ENCODE data around the gene COL6A3. TPM values are rescaled to one million over a fixed set of nuclear protein-coding genes. Genes with fewer than 3 reads are reported as not detected.

Gene COL6A3
- total RNA-seq, 4 donors from 2014 or later: 68.1 to 261 (median 75.6) TPM

DNA sequence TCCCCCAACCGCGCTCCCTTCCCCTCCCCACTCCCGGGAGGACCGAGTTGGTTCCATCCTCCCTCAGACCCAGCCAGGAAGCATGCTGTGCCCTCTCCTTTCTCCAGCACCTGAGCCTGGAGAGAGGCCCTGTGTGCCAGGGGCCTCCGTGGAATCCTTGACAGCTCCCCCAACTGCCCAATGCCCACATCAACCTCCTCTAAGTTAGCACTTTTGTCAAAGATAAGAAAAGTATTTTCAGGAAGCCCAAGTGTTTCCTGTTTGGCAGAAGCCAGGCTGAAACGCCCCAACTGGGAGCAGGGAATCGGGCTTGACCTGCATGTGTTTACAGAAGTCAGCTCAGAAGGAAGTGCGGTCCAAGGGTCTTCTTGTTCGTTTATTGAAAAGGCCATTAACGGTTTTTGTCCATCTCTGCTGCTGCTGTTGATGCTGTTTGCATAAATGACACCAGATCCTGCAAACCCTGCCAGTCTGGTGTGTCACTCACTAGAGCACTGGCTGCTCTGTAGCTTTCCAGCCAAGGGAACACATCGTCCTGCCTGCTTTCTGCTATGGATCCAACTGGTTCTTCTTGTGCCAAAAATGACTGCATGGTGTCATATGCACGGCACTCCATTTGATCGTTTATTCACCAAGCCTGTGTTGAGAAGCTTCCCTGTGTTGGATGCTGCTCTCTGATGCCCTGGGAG, 35.4 kb upstream of the COL6A3 start:
- peak overlapping the region; percentile 39 to 66 (median 49) for H3K27ac ChIP-seq
- no peaks in the 10 kb centered on the region for H3K9me3 ChIP-seq
- no peak for DNase-seq
- WGBS, 2 donors (ENCODE audit: low coverage in 1 of 2): 40% methylated on average over 13 of the region's 13 CpGs; no CpG with 5 or more reads in 1 of the 2 donors
- H3K4me3 ChIP-seq: no peak overlapping the region
- in situ Hi-C loops (cut with MboI; ENCODE audit: low pct_ligation_motif_present in 1 of 4, low pct_unique_long_range_greater_than_20kb in 1 of 4, low sequenced_read_pairs in 3 of 4) (no loop called here), intact Hi-C loops (cut with DNase I; ENCODE audit: low total_unique reads) (no loop called here)
- TF ChIP-seq POLR2A (IDR thresholded peaks at IDR 0.05): no peak
- TF ChIP-seq POLR2AphosphoS5 (IDR thresholded peaks at IDR 0.05): peak in 2 of 3 donors; percentile 40 to 70
- TF ChIP-seq, protein P1, sequence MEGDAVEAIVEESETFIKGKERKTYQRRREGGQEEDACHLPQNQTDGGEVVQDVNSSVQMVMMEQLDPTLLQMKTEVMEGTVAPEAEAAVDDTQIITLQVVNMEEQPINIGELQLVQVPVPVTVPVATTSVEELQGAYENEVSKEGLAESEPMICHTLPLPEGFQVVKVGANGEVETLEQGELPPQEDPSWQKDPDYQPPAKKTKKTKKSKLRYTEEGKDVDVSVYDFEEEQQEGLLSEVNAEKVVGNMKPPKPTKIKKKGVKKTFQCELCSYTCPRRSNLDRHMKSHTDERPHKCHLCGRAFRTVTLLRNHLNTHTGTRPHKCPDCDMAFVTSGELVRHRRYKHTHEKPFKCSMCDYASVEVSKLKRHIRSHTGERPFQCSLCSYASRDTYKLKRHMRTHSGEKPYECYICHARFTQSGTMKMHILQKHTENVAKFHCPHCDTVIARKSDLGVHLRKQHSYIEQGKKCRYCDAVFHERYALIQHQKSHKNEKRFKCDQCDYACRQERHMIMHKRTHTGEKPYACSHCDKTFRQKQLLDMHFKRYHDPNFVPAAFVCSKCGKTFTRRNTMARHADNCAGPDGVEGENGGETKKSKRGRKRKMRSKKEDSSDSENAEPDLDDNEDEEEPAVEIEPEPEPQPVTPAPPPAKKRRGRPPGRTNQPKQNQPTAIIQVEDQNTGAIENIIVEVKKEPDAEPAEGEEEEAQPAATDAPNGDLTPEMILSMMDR (IDR thresholded peaks at IDR 0.05): no peak
- no peak for TF ChIP-seq EP300 (IDR thresholded peaks at IDR 0.05; ENCODE audit: low read depth)
- H3K4me1 ChIP-seq: peaks cover 0 to 11% (median 1%) of the 10 kb centered on the region in 4 donors
- H3K36me3 ChIP-seq: no peaks in the 10 kb centered on the region
- H3K27me3 ChIP-seq: no peaks in the 10 kb centered on the region

DNA sequence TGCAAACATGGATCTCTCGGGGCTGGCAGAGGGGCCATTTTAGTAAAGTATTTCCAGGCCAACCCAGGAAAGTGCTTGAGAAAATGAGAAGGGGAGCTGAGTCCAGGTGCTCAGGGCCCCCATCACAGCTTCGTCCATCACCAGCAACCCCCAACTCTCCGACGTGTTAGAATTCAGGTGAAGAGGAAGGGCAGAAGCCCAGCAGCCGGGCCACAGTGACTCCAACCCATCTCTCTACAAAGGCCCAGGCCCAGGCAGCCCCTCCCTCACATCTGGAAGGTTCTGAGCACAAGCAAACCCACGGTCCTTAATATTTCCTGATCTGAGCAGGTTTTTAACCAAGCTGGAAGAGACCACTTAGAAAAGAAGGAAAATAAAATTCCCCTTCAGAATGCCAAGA, 34.7 kb upstream of the COL6A3 start:
- no peaks in the 10 kb centered on the region for H3K27me3 ChIP-seq
- no peak overlapping the region for H3K4me3 ChIP-seq
- peak overlapping the region in 3 of 4 donors; percentile 37 to 66 (median 39) for H3K27ac ChIP-seq
- TF ChIP-seq EP300 (IDR thresholded peaks at IDR 0.05; ENCODE audit: low read depth) (no peak), POLR2A (IDR thresholded peaks at IDR 0.05) (no peak), POLR2AphosphoS5 (IDR thresholded peaks at IDR 0.05) (no peak)
- TF ChIP-seq, protein P1 (IDR thresholded peaks at IDR 0.05): no peak
- H3K4me1 ChIP-seq: peaks cover 0 to 11% (median 1%) of the 10 kb centered on the region in 4 donors
- no peaks in the 10 kb centered on the region for H3K36me3 ChIP-seq
- H3K9me3 ChIP-seq: no peaks in the 10 kb centered on the region
- intact Hi-C loops (cut with DNase I; ENCODE audit: low total_unique reads) (no loop called here), in situ Hi-C loops (cut with MboI; ENCODE audit: low pct_ligation_motif_present in 1 of 4, low pct_unique_long_range_greater_than_20kb in 1 of 4, low sequenced_read_pairs in 3 of 4) (no loop called here)
- 89% methylated on average over 6 of the region's 6 CpGs; no CpG with 5 or more reads in 1 of the 2 donors for WGBS, 2 donors (ENCODE audit: low coverage in 1 of 2)
- no peak for DNase-seq

DNA sequence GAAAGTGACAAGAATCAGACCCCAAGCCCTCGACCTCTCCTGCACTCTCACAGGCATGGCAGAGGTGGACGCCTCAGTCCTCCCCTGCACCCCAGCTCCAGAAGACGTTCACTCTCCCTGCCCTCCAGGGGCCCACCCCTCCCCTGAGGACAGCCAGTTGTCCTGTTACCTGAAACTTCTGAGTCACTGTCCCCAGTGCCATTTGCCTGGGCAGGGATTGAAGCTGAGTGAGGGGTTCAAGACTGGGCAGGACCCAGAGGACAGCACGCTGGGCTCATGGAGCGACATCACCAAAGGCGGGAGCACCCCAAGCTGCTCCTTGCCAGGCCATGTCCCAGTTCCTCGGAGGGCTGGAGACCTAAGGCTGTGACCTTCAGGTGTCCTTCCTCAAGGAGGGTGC, 34.2 kb upstream of the COL6A3 start:
- Histone ChIP-seq H3K27me3 (no peaks in the 10 kb centered on the region), H3K4me1 (peaks cover 0 to 11% (median 1%) of the 10 kb centered on the region in 4 donors), H3K9me3 (no peaks in the 10 kb centered on the region), H3K4me3 (no peak overlapping the region), H3K27ac (peak overlapping the region in 2 of 4 donors; percentile 37 to 66), H3K36me3 (no peaks in the 10 kb centered on the region)
- WGBS, 2 donors (ENCODE audit: low coverage in 1 of 2): 81 to 83% methylated on average over 1 to 7 of the region's 7 CpGs
- intact Hi-C loops (cut with DNase I; ENCODE audit: low total_unique reads) (no loop called here), in situ Hi-C loops (cut with MboI; ENCODE audit: low pct_ligation_motif_present in 1 of 4, low pct_unique_long_range_greater_than_20kb in 1 of 4, low sequenced_read_pairs in 3 of 4) (no loop called here)
- TF ChIP-seq EP300 (IDR thresholded peaks at IDR 0.05; ENCODE audit: low read depth) (no peak), POLR2A (IDR thresholded peaks at IDR 0.05) (no peak), POLR2AphosphoS5 (IDR thresholded peaks at IDR 0.05) (no peak)
- TF ChIP-seq, protein P1 (IDR thresholded peaks at IDR 0.05): no peak
- DNase-seq: no peak

DNA sequence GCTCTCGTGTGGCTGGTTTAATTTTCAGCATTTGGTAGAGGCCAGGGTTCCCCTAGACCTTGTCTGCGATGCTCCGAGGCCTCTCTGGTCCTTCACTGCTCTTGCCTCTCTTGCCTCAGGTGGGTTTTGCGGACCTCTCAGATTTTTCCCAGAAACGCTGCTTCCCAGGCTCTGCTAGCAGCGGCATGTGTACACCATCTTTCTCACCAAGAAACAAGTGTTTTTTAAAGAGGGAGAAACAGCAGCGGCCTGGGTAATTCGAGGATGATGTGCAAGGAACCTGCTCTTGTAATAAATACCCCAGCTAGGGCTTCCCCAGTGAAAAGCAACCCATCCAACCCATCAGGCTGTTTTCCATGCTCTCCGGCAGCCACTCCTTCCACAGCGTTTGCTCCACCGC, 33.5 kb upstream of the COL6A3 start:
- WGBS, 2 donors (ENCODE audit: low coverage in 1 of 2): 93 to 96% methylated on average over 4 to 11 of the region's 11 CpGs
- in situ Hi-C loops (cut with MboI; ENCODE audit: low pct_ligation_motif_present in 1 of 4, low pct_unique_long_range_greater_than_20kb in 1 of 4, low sequenced_read_pairs in 3 of 4): no loop called here
- H3K27me3 ChIP-seq: no peaks in the 10 kb centered on the region

More for the DNA sequence above, 33.5 kb upstream of the COL6A3 start:
- TF ChIP-seq EP300 (IDR thresholded peaks at IDR 0.05; ENCODE audit: low read depth) (no peak), POLR2AphosphoS5 (IDR thresholded peaks at IDR 0.05) (no peak), POLR2A (IDR thresholded peaks at IDR 0.05) (no peak)
- H3K4me1 ChIP-seq: peaks cover 0 to 11% (median 1%) of the 10 kb centered on the region in 4 donors
- H3K4me3 ChIP-seq: no peak overlapping the region
- H3K9me3 ChIP-seq: no peaks in the 10 kb centered on the region
- H3K27ac ChIP-seq: no peak overlapping the region
- intact Hi-C loops (cut with DNase I; ENCODE audit: low total_unique reads): no loop called here
- no peaks in the 10 kb centered on the region for H3K36me3 ChIP-seq
- DNase-seq: no peak
